Hematopoietic multipotent progenitor cell (in vitro differentiated cells): ENCODE measurements around the gene MYO16. TPM values are rescaled to one million over a fixed set of nuclear protein-coding genes. Genes with fewer than 3 reads are reported as not detected.

Source experiments
- DNase-seq, 3 donors: peaks; one replicate each; pipeline ENCODE4 v3.0.0-alpha.2; 2011 to 2015; ENCODE audit warnings: low read depth in 2 of 3, low spot score in 2 of 3
- total RNA-seq: library from RNA; depleted of rRNA; stranded (reverse); fragments of >200 nt; gene quantifications from one replicate; pipeline ENCODE4 v1.2.3, GENCODE V29; 2012

MYO16 gene
- total RNA-seq, 1 donor: 1.6 TPM

DNA sequence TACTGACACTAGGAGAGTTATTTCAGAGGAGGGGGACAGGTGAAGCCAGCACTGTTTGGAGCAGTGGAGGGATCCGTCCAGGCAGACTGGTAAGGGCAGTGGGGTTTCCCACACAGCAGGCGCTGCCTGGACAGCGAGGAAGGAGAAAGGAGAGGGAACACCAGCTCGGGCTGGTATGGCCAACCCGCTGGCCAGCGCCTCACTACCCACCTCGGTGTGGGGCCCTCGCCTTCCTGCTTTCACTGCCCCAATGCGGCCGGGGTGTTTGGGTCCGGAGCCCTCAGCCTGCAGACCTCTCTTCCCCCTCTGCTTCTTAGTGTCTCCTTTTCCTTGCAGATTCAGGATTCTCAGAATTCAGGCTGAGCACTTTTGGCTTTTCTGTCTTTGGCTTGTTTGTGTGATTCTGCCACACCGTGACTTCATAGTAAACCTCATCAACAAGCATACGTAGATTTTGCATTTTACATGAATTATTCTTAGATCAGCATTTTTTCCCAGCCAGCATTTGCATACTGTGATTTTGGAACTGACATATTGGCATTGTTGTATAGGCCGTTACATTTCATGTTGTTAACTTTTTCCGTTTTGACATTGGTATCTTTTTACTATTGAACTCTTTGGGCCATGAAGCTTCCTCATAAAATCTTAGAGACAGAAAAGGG is 294.1 kb downstream of the MYO16 start:
- DNase-seq: no peak

DNA sequence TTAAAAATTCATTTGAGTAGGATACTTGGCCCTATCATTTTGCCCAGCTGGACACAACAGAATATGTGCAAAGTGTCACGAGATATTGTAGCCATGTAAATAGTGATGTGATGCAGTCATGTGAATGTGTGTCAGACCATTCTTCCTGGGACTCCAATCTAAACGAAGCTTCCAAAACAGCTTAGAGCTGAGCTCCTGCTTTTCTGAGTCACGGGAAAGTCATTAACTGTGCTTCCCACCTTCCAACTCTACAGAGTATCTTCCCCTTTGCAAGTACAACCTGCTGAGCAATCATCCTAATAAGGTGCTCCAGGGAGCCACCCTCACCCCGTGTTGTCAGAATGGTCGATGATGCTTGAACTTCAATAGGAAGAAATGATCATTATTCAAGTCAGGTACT is 294.7 kb downstream of the MYO16 start:
- no peak for DNase-seq

DNA sequence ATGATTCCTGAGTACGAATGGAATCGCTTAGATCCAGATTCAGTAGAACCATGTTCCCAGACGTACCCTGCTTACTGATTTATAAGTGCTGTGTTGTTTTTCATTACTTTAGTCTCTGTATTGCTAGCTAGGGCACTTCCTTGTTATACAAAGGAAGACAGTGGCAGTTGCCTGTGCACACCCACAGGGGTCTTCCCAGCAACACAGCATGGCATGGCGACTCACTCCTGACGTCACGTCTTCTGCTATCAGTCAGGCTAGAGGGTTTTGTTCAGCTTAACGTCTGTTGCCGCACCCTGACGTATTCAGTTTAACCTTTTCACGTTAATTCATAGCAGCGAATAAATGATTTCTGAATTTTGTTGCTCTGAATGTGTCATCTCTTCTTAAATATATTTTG is 295.1 kb downstream of the MYO16 start:
- DNase-seq: no peak

- DNase-seq: no peak
Observed at GRCh38 chr13:108925070-108925469, 295.7 kb downstream of the MYO16 start.

- DNase-seq: no peak
Observed at GRCh38 chr13:108926862-108927261, 297.5 kb downstream of the MYO16 start.

GRCh38 chr13:108927615-108928014 is 298.2 kb downstream of the MYO16 start:
- no peak for DNase-seq

- DNase-seq: no peak
Observed at GRCh38 chr13:108929532-108930206, 300.3 kb downstream of the MYO16 start.

DNA sequence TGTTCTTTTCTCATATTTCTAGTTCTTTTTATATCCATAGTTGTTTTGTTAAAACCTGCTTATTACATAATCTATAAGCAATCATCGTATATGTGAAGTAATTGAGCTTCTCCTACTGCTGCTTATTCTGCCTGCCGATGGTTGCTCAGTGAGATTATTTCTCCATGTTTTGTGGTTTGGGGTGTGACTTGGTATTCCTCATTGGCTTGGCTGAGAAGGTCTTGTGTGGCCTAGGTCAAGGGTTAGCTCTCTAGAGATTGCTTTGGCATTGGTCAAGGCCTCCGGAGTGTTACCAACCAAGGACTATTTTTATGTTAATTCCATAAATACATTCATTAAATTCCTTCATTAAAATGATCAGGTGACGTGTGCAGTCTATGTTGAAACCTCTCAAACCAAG is 302.8 kb downstream of the MYO16 start:
- no peak for DNase-seq

- no peak for DNase-seq
Observed at GRCh38 chr13:108933061-108933460, 303.6 kb downstream of the MYO16 start.

DNA sequence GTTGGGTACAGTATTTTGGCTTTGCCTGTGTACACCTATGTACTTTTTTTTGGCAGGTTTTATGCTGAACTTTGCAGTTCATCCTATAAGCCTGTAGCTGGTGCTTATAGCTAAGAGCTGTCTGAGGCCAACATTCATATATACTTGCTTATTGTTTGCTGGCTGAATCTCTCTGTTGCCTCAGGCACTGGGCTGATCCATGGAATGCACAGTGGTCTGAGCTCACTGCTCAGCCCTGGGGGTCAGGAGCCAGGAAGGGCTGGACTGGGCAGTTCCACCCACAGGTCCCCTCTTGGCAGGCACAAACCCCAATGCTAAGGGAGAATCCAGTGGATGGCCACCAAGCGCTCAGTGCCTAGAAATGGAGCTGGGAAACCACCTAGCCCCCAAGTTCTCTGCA is 308.7 kb downstream of the MYO16 start:
- DNase-seq: no peak

DNA sequence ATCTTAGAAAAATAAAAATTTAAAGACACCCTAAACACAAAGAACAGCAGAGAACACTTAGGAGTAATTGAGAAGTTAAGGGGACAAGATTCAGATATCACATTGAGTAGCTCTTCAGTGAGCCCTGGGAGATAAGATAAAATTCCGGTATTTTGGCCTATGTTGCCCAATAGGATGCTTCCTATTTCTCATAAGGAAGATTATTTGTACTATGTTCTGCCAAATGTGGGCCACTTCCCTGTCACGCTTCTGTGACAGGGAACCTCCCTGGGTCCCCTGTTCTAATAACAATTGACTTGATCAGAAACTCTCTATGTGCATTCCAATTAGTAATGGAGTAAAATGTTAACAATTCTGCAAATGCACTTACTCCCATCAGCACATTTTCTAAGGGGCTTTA is 310.7 kb downstream of the MYO16 start:
- DNase-seq: no peak

DNA sequence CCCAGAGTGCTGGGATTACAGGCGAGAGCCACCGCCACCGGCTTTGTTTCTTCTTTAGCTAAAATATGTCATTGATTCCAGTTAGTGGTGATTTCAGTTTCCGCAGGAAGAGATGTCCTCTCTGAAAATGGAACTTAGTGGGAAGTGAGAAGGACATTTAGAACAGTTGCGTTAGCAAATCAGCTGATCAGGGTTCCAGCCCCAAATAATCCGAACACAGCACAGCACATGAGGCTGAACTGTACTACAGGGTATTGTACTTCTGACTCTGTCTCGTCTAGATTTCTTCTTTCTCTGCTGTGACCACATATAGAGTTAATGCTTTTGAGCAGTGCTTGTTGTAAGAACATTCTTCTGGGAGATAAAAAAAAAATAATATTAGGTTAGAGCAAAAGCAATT is 314.4 kb downstream of the MYO16 start:
- DNase-seq: no peak

DNA sequence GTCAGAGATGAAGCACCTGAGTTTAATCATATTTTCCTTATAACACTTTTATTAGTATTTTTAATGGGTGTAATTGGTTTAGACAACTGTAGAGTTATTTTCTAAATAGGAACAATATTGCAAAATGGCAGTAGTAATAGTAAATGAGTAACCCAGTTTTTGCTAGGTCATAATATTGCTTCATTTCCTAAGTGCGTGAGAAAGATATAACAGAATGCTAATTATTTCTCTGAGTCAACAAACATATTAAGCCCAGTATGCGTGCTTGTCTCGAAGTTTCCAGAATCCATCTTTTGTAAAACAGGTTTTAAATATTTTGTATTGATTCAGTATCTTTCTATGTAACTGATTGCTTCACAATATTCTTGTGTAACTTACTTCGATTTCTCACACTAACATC is 315.3 kb downstream of the MYO16 start:
- DNase-seq: no peak

GRCh38 chr13:108947551-108948030 is 318.2 kb downstream of the MYO16 start:
- DNase-seq: no peak

GRCh38 chr13:108948251-108948671 is 318.9 kb downstream of the MYO16 start:
- no peak for DNase-seq

GRCh38 chr13:108950333-108951010 is 321.1 kb downstream of the MYO16 start:
- DNase-seq: no peak

DNA sequence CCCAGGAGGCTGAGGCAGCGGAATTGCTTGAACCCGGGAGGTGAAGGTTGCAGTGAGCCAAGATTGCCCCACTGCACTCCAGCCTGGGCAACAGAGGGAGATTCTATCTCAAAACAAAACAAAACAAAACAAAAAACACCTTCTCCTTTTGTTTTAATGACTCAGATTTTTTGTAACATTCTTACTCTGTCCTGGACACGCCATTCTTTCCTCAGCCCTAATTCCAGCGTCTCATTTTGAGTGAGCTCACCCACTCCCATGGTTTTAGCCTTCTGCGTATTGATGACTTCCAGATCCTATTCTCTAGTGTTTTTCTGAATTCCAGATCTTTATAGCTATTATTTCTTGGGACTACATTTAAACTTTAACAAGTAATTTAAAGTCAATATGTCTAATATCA is 326.3 kb downstream of the MYO16 start:
- DNase-seq: no peak

- DNase-seq: no peak
Observed at GRCh38 chr13:108957369-108958012, 328.1 kb downstream of the MYO16 start.

- no peak for DNase-seq
Observed at GRCh38 chr13:108958013-108958376, 328.6 kb downstream of the MYO16 start.

DNA sequence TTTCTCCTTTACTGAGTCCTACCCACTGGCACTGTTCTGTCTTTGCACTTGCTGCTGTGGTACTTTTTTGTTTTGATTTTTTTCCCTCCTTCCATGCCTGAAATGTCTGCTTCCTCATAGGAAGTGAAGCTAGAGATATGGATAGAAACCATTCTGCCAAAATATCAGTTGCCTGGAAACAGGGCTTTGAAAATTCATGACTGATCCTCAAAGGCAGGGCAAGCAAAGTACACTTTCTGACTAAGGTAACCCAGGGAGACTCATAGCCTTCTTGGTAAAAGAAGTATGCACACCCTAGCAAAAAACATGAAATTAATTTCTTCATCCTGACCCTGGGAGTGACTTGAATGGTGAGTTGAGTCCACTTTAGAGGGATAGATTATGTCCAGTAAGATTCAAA is 329.8 kb downstream of the MYO16 start:
- DNase-seq: no peak

- DNase-seq: no peak
Observed at GRCh38 chr13:108960006-108960405, 330.6 kb downstream of the MYO16 start.
